Karpas-422 (cell line): ENCODE measurements around the gene MED15. TPM values are rescaled to one million over a fixed set of nuclear protein-coding genes. Genes with fewer than 3 reads are reported as not detected.

ENCODE experiments used
- DNase-seq: peaks from one replicate; pipeline ENCODE4 v3.0.0-alpha.2; 2015
- H2AFZ ChIP-seq: fragments of 200-600 bp; sonication (generic); 2 replicates; pipeline ENCODE4 v1.6.1; 2014; ENCODE audit warnings: antibody characterized with exemption, low read length, mixed read lengths
- H3K27ac ChIP-seq: fragments of 200-600 bp; sonication (generic); 2 replicates; pipeline ENCODE4 v1.5.1; 2014; ENCODE audit warnings: mild to moderate bottlenecking, low read length, moderate library complexity
- H3K27me3 ChIP-seq: fragments of 200-600 bp; sonication (generic); 2 replicates; pipeline ENCODE4 v1.6.1; 2014; ENCODE audit warnings: low read length, mixed read lengths
- H3K36me3 ChIP-seq: fragments of 200-600 bp; sonication (generic); 2 replicates; pipeline ENCODE4 v1.6.1; 2014; ENCODE audit warnings: low read length, mixed read lengths; ENCODE audit not compliant: insufficient read depth
- H3K4me1 ChIP-seq: fragments of 200-600 bp; sonication (generic); 2 replicates; pipeline ENCODE4 v1.6.1; 2014; ENCODE audit warnings: mild to moderate bottlenecking, low read length, mixed read lengths
- H3K4me2 ChIP-seq: fragments of 200-600 bp; sonication (generic); 2 replicates; pipeline ENCODE4 v1.6.1; 2014; ENCODE audit warnings: low read length, low read depth, mild to moderate bottlenecking; ENCODE audit not compliant: poor library complexity, severe bottlenecking
- H3K4me3 ChIP-seq: fragments of 200-600 bp; sonication (generic); 2 replicates; pipeline ENCODE4 v1.5.1; 2014; ENCODE audit warnings: mild to moderate bottlenecking, antibody characterized with exemption, low read length, mixed read lengths
- H3K79me2 ChIP-seq: fragments of 200-600 bp; sonication (generic); 2 replicates; pipeline ENCODE4 v1.6.1; 2014; ENCODE audit warnings: mild to moderate bottlenecking, low read length, mixed read lengths
- H3K9ac ChIP-seq: fragments of 200-600 bp; sonication (generic); 2 replicates; pipeline ENCODE4 v1.6.0; 2014; ENCODE audit warnings: low read length
- H3K9me2 ChIP-seq: fragments of 200-600 bp; sonication (generic), shearing (Covaris generic); replicated peaks from 2 replicates; pipeline ENCODE4 v1.6.0; 2014; ENCODE audit warnings: mild to moderate bottlenecking, low read length, moderate library complexity; ENCODE audit not compliant: insufficient read depth
- H3K9me3 ChIP-seq: fragments of 300-700, 200-600 bp; sonication (generic); 2 replicates; pipeline ENCODE4 v1.6.1; 2014; ENCODE audit warnings: low read length, mixed read lengths
- H4K20me1 ChIP-seq: fragments of 200-600 bp; sonication (generic); 2 replicates; pipeline ENCODE4 v1.6.1; 2014; ENCODE audit warnings: mild to moderate bottlenecking, antibody characterized with exemption, low read length, low read depth; ENCODE audit not compliant: insufficient read depth
- total RNA-seq: library from RNA; depleted of rRNA; stranded (reverse); fragments of >200 nt; shearing (Covaris generic); gene quantifications from 2 replicates; pipeline ENCODE4 v1.2.3, GENCODE V29; 2014; ENCODE audit warnings: low replicate concordance

Gene MED15
- total RNA-seq, 1 experiment from 2014 or later = 36.9 TPM

DNA sequence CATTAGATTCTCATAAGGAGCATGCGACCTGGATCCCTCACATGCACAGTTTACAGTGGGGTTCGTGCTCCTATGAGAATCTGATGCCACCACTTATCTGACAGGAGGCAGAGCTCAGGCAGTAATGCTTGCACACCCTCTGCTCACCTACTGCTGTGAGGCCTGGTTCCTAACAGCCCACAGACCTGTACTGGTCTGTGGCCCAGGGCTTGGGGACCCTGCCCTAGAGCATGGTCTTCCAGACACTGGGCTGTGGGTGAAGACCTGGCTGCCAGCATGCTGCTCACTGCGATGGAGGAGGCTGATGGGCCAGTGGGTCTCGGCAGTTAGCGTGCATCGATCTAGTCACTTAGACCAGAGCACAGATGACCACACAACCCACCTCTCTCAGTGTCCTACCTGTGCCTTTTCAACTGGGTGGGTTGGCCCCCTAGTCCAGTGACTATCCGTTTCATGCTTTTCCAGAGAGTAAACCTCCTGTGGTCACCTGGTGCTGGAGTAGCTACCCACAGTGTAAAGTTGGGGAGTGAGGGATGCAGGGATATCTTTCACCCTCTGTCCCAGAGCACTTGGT is 21.1 kb downstream of the MED15 start:
- H2AFZ ChIP-seq = no peak overlapping the region
- no peak for DNase-seq
- H3K27ac ChIP-seq = no peak overlapping the region
- H3K79me2 ChIP-seq = peaks cover 93% of the 10 kb centered on the region
- H3K9me2 ChIP-seq = no peaks in the 10 kb centered on the region
- peaks cover 2% of the 10 kb centered on the region; the same call in 1 of the 2 replicates for H3K4me1 ChIP-seq
- no peak overlapping the region for H3K4me3 ChIP-seq
- no peak overlapping the region for H3K9ac ChIP-seq
- peaks cover 3% of the 10 kb centered on the region; the same call in 1 of the 2 replicates for H3K36me3 ChIP-seq
- H3K9me3 ChIP-seq = no peaks in the 10 kb centered on the region
- peaks cover 42% of the 10 kb centered on the region for H4K20me1 ChIP-seq
- no peaks in the 10 kb centered on the region for H3K27me3 ChIP-seq
- no peak overlapping the region for H3K4me2 ChIP-seq

DNA sequence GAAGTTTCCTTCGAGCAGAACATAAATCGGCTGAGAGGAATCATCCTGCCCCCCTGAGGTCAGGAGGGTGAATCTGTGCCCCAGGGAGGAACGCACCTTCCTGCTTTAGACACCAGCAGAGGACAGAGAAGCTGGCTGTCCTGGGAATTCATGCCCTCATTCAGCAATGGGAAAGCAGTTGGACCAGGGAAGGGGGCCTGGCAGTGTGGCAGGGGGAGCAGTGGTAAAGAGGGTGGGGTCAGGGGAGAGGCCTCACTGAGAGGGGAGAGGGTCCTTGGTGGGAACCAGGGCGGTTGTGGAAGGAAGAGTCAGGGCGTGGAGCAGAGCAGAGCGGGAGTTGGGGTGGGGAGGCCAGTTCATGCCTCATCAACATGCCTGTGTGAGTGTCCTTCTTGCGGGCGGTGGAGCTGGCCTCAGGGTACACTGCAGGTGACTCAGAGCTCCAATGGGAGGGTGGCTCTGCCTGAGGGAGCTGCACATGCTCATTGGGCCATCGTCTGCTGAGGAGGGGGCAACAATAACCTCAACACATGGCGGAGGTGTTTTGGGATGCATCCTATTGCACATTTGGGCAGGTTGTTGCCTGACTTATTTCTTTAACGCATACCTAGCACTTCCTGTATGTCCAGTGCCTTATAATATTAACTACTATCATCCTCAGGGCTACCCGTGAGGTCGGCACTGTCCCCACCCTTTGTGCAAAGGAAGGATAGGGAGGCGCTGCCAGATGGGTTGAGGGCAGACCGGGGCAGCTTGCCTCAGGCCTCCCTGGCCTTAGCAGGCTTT is 23.2 kb downstream of the MED15 start:
- Histone ChIP-seq H3K79me2 (peaks cover 94% of the 10 kb centered on the region), H3K9me2 (no peaks in the 10 kb centered on the region), H4K20me1 (peaks cover 38% of the 10 kb centered on the region), H3K27me3 (no peaks in the 10 kb centered on the region), H3K4me1 (no peaks in the 10 kb centered on the region), H3K4me3 (no peak overlapping the region), H2AFZ (no peak overlapping the region), H3K9ac (no peak overlapping the region), H3K4me2 (no peak overlapping the region), H3K36me3 (0 out of 2 replicates have a peak, but pooled peaks cover 3% of the 10 kb centered on the region), H3K9me3 (no peaks in the 10 kb centered on the region), H3K27ac (no peak overlapping the region)
- DNase-seq = no peak

DNA sequence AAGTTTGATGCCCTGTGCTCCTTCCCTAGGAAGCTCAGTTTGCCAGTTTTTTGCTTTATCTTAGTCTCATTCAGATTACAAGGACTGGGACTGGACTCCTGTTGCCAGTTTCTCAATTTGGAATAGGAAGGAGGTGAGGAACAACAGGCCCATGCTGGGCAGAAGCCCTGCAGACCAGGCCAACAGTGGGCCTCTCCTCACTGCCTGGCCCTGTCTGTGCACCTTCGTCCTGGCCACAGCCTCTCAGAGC is 23.7 kb downstream of the MED15 start:
- H3K36me3 ChIP-seq = 0 out of 2 replicates have a peak, but pooled peaks cover 3% of the 10 kb centered on the region
- H3K4me3 ChIP-seq = no peak overlapping the region
- H3K9me3 ChIP-seq = no peaks in the 10 kb centered on the region
- H3K9me2 ChIP-seq = no peaks in the 10 kb centered on the region
- H3K4me1 ChIP-seq = no peaks in the 10 kb centered on the region
- peaks cover 38% of the 10 kb centered on the region for H4K20me1 ChIP-seq
- no peak overlapping the region for H2AFZ ChIP-seq
- H3K4me2 ChIP-seq = no peak overlapping the region
- peaks cover 91% of the 10 kb centered on the region for H3K79me2 ChIP-seq
- DNase-seq = no peak
- no peak overlapping the region for H3K27ac ChIP-seq
- no peaks in the 10 kb centered on the region for H3K27me3 ChIP-seq
- no peak overlapping the region for H3K9ac ChIP-seq

DNA sequence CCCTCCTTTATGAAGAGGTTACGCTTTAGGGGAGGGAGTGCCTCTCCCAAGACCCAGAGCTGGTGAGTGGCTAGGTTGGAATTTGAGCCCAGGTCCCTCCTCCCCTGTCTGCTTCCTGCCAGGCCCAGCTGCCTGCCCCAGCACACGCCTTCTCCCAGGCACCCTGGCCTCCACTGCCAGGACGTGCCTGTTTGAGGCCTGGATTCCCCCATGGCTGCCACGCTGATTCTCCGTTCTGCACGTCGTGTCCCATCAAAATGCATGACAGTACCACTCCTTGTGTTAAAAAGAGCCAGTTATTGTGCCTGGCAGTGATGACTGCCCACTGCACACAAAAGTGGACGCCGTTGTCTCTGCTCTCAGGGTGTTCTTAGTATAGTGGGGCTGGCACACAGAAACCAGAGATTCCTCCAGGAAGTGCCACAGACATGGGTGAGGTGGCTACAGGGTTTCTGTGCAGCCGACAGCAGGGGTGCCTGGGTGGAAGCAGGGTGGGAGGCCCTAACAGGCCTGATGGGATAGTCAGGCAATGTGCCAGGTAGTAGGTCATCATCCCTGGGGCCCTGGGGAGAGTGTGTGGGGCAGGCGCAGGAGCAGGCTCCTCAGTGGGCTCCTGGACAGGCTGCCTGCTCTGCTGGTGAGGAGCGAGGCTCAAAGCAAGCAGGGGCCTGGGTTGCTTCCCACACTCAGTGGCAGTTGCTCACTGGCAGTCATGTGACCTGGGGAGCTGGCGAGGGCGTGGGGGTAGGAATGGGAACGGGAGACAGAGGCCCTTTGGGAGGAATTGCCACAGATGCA is 24.2 kb downstream of the MED15 start:
- H3K4me3 ChIP-seq = no peak overlapping the region
- H3K36me3 ChIP-seq = 0 out of 2 replicates have a peak, but pooled peaks cover 3% of the 10 kb centered on the region
- H3K27me3 ChIP-seq = no peaks in the 10 kb centered on the region
- H4K20me1 ChIP-seq = peaks cover 41% of the 10 kb centered on the region
- peaks cover 89% of the 10 kb centered on the region for H3K79me2 ChIP-seq
- no peak overlapping the region for H3K27ac ChIP-seq
- H3K9me3 ChIP-seq = no peaks in the 10 kb centered on the region
- no peak for DNase-seq
- H3K9ac ChIP-seq = no peak overlapping the region
- H3K4me1 ChIP-seq = no peaks in the 10 kb centered on the region
- H3K9me2 ChIP-seq = no peaks in the 10 kb centered on the region
- H2AFZ ChIP-seq = no peak overlapping the region
- H3K4me2 ChIP-seq = no peak overlapping the region

DNA sequence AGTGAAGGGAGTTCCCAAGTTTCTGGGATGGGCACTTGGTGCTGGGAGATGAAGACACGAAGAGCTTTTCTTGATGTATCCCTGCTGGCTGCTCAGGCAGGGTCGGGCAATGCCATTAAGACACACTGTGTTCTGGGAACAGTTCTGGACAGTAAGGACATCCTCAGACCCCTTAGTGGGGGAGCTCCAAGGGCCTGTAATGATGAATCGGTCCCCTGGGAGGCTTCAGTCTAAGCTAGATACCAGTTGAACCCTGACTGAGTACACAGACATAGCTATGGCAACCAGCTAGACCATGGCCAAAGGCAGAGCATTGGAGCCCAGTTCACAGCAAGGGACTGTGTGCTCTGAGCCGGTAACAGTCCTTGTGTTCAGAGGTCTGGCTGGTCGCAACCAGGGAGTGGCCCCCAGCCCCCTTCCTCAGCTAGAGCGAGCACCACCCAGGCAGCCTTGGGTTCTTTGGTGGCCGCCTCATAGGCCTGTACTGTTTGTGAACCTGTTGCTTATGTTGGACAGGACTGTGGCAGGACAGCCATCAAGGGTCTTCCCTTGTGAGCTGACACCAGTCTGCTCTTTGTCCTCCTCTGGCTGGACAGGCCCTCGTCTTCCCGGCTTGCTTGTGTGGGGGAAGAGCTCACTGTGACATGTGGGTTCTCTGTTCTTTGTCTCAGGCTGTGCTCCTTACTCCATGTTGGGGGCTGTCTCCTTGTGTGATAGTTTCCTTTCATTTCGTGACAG is 25.0 kb downstream of the MED15 start:
- H3K36me3 ChIP-seq = peaks cover 3% of the 10 kb centered on the region; the same call in 1 of the 2 replicates
- H3K4me2 ChIP-seq = no peak overlapping the region
- H3K9ac ChIP-seq = no peak overlapping the region
- H3K27ac ChIP-seq = no peak overlapping the region
- H3K9me2 ChIP-seq = no peaks in the 10 kb centered on the region
- no peaks in the 10 kb centered on the region for H3K27me3 ChIP-seq
- H3K9me3 ChIP-seq = no peaks in the 10 kb centered on the region
- no peak overlapping the region for H2AFZ ChIP-seq
- no peak for DNase-seq
- H4K20me1 ChIP-seq = peaks cover 41% of the 10 kb centered on the region; the same call in 1 of the 2 replicates
- H3K4me1 ChIP-seq = no peaks in the 10 kb centered on the region
- H3K79me2 ChIP-seq = peaks cover 89% of the 10 kb centered on the region
- H3K4me3 ChIP-seq = no peak overlapping the region

DNA sequence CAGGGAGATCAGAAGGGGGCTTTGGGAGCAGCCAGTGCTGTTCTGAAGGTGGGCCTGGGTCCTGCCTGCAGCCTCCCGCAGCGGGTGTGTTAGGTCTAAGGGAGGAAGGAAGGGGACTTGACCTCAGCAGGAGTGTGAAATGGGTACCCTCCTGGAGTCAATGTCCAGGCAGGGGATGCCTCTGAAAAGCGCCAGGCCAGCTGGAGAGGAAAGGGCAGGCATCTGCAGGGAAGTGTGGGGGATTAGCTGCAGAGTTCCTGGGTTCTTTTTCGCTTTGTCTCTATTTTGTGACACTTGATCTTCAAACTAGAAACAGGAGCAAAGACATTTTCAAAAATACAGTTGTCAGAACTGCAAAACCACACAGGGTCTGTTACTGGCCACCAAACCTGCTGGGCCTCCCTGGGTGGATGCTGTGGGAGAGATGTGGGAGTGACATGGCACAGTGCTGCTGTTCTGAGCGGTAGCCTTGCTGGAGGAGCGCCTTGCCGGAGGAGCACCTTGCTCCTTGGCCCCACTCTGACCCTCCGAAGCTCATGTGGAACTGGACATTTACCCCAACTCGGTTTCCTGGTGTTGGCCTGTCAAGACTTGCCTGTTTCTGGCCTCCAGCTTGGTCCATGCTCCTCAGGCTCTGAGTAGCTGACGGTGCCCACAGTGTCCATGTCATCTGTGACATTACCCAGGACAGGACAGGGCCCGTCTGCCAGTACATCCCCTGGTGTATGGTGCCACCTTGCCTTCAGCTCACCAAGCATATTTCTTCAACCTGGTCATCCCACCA is 25.9 kb downstream of the MED15 start:
- no peak overlapping the region for H3K9ac ChIP-seq
- H3K4me1 ChIP-seq = no peaks in the 10 kb centered on the region
- H3K9me2 ChIP-seq = no peaks in the 10 kb centered on the region
- no peaks in the 10 kb centered on the region for H3K9me3 ChIP-seq
- no peak overlapping the region for H3K4me3 ChIP-seq
- no peak for DNase-seq
- H4K20me1 ChIP-seq = peaks cover 41% of the 10 kb centered on the region; the same call in 1 of the 2 replicates
- H3K36me3 ChIP-seq = peaks cover 3% of the 10 kb centered on the region; the same call in 1 of the 2 replicates
- no peak overlapping the region for H2AFZ ChIP-seq
- no peak overlapping the region for H3K4me2 ChIP-seq
- H3K27ac ChIP-seq = no peak overlapping the region
- H3K27me3 ChIP-seq = no peaks in the 10 kb centered on the region
- peaks cover 90% of the 10 kb centered on the region for H3K79me2 ChIP-seq

DNA sequence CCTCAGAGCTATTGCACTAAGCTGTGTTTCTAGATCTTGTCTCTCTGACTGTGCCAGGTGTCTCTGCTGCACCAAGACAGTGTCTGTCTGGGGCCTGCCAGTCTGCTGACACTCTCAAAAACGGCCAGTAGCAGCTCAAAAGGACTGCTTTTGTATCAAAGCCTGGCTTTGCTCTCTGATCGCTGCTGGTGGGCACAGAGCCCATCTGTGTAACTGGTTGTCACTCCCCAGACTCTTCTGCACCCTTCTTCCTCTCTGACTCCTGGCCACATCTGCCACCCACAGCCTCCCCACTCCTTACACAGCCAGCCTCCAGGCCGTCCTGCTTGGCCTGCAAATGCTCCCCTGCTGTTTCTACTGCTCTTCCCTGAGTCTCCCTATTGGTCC is 26.5 kb downstream of the MED15 start:
- peaks cover 35% of the 10 kb centered on the region; the same call in 1 of the 2 replicates for H4K20me1 ChIP-seq
- H3K4me3 ChIP-seq = no peak overlapping the region
- DNase-seq = no peak
- no peaks in the 10 kb centered on the region for H3K4me1 ChIP-seq
- no peaks in the 10 kb centered on the region for H3K9me2 ChIP-seq
- no peak overlapping the region for H3K27ac ChIP-seq
- peaks cover 6% of the 10 kb centered on the region; the same call in 1 of the 2 replicates for H3K36me3 ChIP-seq
- peaks cover 87% of the 10 kb centered on the region for H3K79me2 ChIP-seq
- no peak overlapping the region for H3K9ac ChIP-seq
- no peaks in the 10 kb centered on the region for H3K9me3 ChIP-seq
- H2AFZ ChIP-seq = no peak overlapping the region
- H3K4me2 ChIP-seq = no peak overlapping the region
- H3K27me3 ChIP-seq = no peaks in the 10 kb centered on the region
